WTC11 (cell line): ENCODE measurements around the gene VPS4B. TPM values are rescaled to one million over a fixed set of nuclear protein-coding genes. Genes with fewer than 3 reads are reported as not detected.

ENCODE experiments used
- ATAC-seq: fragments of 200-7000 bp; cut with Tn5 transposase; 2 replicates; pipeline ENCODE4 v1.10.0; 2021; ENCODE audit warnings: mild to moderate bottlenecking, moderate library complexity
- CTCF ChIA-PET: fragments of 300-600 bp; sonication (Branson Sonifier 250); formaldehyde crosslinking; loops from one replicate; lab custom pipeline; 2021; ENCODE audit warnings: antibody characterized with exemption; lab: Charles Lee
- POLR2A ChIA-PET: fragments of 350-600 bp; sonication (Branson Sonifier 250); formaldehyde crosslinking; loops from one replicate; lab custom pipeline; 2021; ENCODE audit warnings: antibody characterized with exemption; lab: Charles Lee
- DNase-seq: peaks from one replicate; pipeline ENCODE4 v3.0.0; 2021; ENCODE audit warnings: low spot score
- H3K27ac Mint-ChIP-seq: 2 replicates; pipeline ENCODE4 v1.8.0; 2021; ENCODE audit warnings: mixed read lengths
- H3K27me3 Mint-ChIP-seq: 2 replicates; pipeline ENCODE4 v1.8.0; 2021; ENCODE audit warnings: low read depth, mild to moderate bottlenecking, moderate library complexity, mixed read lengths
- H3K36me3 Mint-ChIP-seq: 2 replicates; pipeline ENCODE4 v1.8.0; 2021; ENCODE audit warnings: mixed read lengths
- H3K4me1 Mint-ChIP-seq: 2 replicates; pipeline ENCODE4 v1.8.0; 2022; ENCODE audit warnings: mixed read lengths
- H3K4me3 Mint-ChIP-seq: 2 replicates; pipeline ENCODE4 v1.8.0; 2021; ENCODE audit warnings: mild to moderate bottlenecking, moderate library complexity, mixed read lengths
- H3K9me3 Mint-ChIP-seq: 2 replicates; pipeline ENCODE4 v1.8.0; 2021; ENCODE audit warnings: mixed read lengths
- ARID4B ChIP-seq: sonication (generic); formaldehyde crosslinking; IDR thresholded peaks from 2 replicates; pipeline ENCODE4 v1.8.0; 2023; ENCODE audit warnings: missing genetic modification reagents, mild to moderate bottlenecking, borderline replicate concordance
- CREM ChIP-seq: sonication (generic); formaldehyde crosslinking; IDR thresholded peaks from 2 replicates; pipeline ENCODE4 v1.8.1; 2022; ENCODE audit warnings: mild to moderate bottlenecking, missing genetic modification reagents, moderate library complexity
- E2F5 ChIP-seq: sonication (generic); formaldehyde crosslinking; IDR thresholded peaks from 2 replicates; pipeline ENCODE4 v1.8.1; 2022; ENCODE audit warnings: mild to moderate bottlenecking, moderate library complexity, missing genetic modification reagents
- ELF4 ChIP-seq: sonication (generic); formaldehyde crosslinking; IDR thresholded peaks from 2 replicates; pipeline ENCODE4 v1.8.1; 2022; ENCODE audit warnings: low read depth, mild to moderate bottlenecking, moderate library complexity, missing genetic modification reagents
- ERG ChIP-seq: fragments of 250-450 bp; sonication (Bioruptor Pico); IDR thresholded peaks from 2 replicates; pipeline ENCODE4 v1.8.0; 2021; ENCODE audit warnings: mild to moderate bottlenecking
- FOXK1 ChIP-seq: sonication (generic); formaldehyde crosslinking; IDR thresholded peaks from 2 replicates; pipeline ENCODE4 v1.8.0; 2022; ENCODE audit warnings: mild to moderate bottlenecking, moderate library complexity, missing genetic modification reagents
- FOXP4 ChIP-seq: sonication (generic); formaldehyde crosslinking; IDR thresholded peaks from 2 replicates; pipeline ENCODE4 v1.8.0; 2022; ENCODE audit warnings: mild to moderate bottlenecking, missing genetic modification reagents
- GTF2I ChIP-seq: fragments of 250-450 bp; sonication (Bioruptor Pico); conservative IDR thresholded peaks from 2 replicates; pipeline ENCODE4 v1.4.0; 2021; ENCODE audit warnings: mild to moderate bottlenecking
- PRDM15 ChIP-seq: sonication (generic); formaldehyde crosslinking; IDR thresholded peaks from 2 replicates; pipeline ENCODE4 v1.8.0; 2022; ENCODE audit warnings: missing genetic modification reagents
- SMAD4 ChIP-seq: sonication (generic); formaldehyde crosslinking; IDR thresholded peaks from 2 replicates; pipeline ENCODE4 v1.8.0; 2022; ENCODE audit warnings: mild to moderate bottlenecking, missing genetic modification reagents
- TP53 ChIP-seq: sonication (generic); formaldehyde crosslinking; IDR thresholded peaks from 2 replicates; pipeline ENCODE4 v1.8.1; 2023; ENCODE audit warnings: mild to moderate bottlenecking, missing genetic modification reagents
- USF2 ChIP-seq: sonication (generic); formaldehyde crosslinking; IDR thresholded peaks from 2 replicates; pipeline ENCODE4 v1.8.1; 2023; ENCODE audit warnings: mild to moderate bottlenecking, missing genetic modification reagents, moderate library complexity
- ZBTB43 ChIP-seq: sonication (generic); formaldehyde crosslinking; IDR thresholded peaks from 2 replicates; pipeline ENCODE4 v1.8.1; 2023; ENCODE audit warnings: mild to moderate bottlenecking, missing genetic modification reagents
- ZMAT4 ChIP-seq: fragments of 250-450 bp; sonication (Bioruptor Pico); IDR thresholded peaks from 2 replicates; pipeline ENCODE4 v1.9.0; 2021; ENCODE audit warnings: mild to moderate bottlenecking
- ZNF232 ChIP-seq: sonication (generic); formaldehyde crosslinking; IDR thresholded peaks from 2 replicates; pipeline ENCODE4 v1.8.0; 2022; ENCODE audit warnings: mild to moderate bottlenecking, missing genetic modification reagents
- ZNF263 ChIP-seq: sonication (generic); formaldehyde crosslinking; IDR thresholded peaks from 2 replicates; pipeline ENCODE4 v1.8.1; 2022; ENCODE audit warnings: low read depth, mild to moderate bottlenecking, moderate library complexity, missing genetic modification reagents
- ZNF532 ChIP-seq: fragments of 250-450 bp; sonication (Bioruptor Pico); IDR thresholded peaks from 2 replicates; pipeline ENCODE4 v1.9.0; 2021; ENCODE audit warnings: mild to moderate bottlenecking, borderline replicate concordance
- total RNA-seq: library from RNA; stranded (reverse); gene quantifications from 3 replicates; pipeline ENCODE4 v1.2.3, GENCODE V29; 2021

The VPS4B gene
- total RNA-seq, 1 experiment from 2014 or later, result 37.8 TPM

- no peaks in the 10 kb centered on the region for H3K36me3 Mint-ChIP-seq
- H3K4me3 Mint-ChIP-seq, result no peak overlapping the region
- CTCF ChIA-PET, result no interaction called here
- TF ChIP-seq TP53 (CRISPR knock-in tag) (no peak), ERG (CRISPR knock-in tag) (no peak), ZNF532 (CRISPR knock-in tag) (no peak), PRDM15 (CRISPR knock-in tag) (no peak), ARID4B (no peak), USF2 (CRISPR knock-in tag) (no peak), ELF4 (no peak), FOXP4 (CRISPR knock-in tag) (no peak), ZNF232 (no peak), ZNF263 (CRISPR knock-in tag) (no peak), CREM (no peak), FOXK1 (no peak), E2F5 (CRISPR knock-in tag) (no peak), ZBTB43 (CRISPR knock-in tag) (no peak), GTF2I (CRISPR knock-in tag) (no peak), SMAD4 (no peak), ZMAT4 (no peak)
- TF ChIP-seq, all 79 proteins: peak for 0
- H3K27ac Mint-ChIP-seq, result no peak overlapping the region
- DNase-seq (no peak), ATAC-seq (no peak)
- POLR2A ChIA-PET, result no interaction called here
- H3K9me3 Mint-ChIP-seq, result peaks cover 3% of the 10 kb centered on the region; the same call in 1 of the 2 replicates
- no peaks in the 10 kb centered on the region for H3K4me1 Mint-ChIP-seq
- H3K27me3 Mint-ChIP-seq, result no peaks in the 10 kb centered on the region
These were observed 38.1 kb upstream of the VPS4B start for GRCh38 chr18:63460414-63460813.
